Psoas muscle (tissue), 8 donors: ENCODE results near the gene VPS35L. TPM values are rescaled to one million over a fixed set of nuclear protein-coding genes. Genes with fewer than 3 reads are reported as not detected.

Experiments
- ATAC-seq, 4 donors: fragments of 200-7000 bp; cut with Tn5 transposase; one replicate each; pipeline ENCODE4 v1.9.1; 2020; ENCODE audit warnings: moderate library complexity in 3 of 4, mild to moderate bottlenecking in 2 of 4
- DNase-seq, 2 donors: peaks; one replicate each; pipeline ENCODE4 v3.0.0-alpha.2; 2020
- H3K27ac ChIP-seq: fragments of 200-600 bp; one replicate; pipeline ENCODE4 v1.8.0; 2022
- H3K27me3 ChIP-seq, 3 donors: fragments of 200-600 bp in 1 of 3; one replicate each; pipeline versions ENCODE4 v1.6.1 to v1.8.0; 2013 to 2022; ENCODE audit warnings: low read length in 2 of 3, mild to moderate bottlenecking in 2 of 3, moderate library complexity in 1 of 3; ENCODE audit not compliant: insufficient read depth in 3 of 3
- H3K36me3 ChIP-seq, 2 donors: fragments of 200-600 bp in 1 of 2; one replicate each; pipeline versions ENCODE4 v1.6.1 to v1.8.0; 2013 to 2022; ENCODE audit warnings: low read depth in 1 of 2, mild to moderate bottlenecking in 1 of 2, moderate library complexity in 1 of 2; ENCODE audit not compliant: insufficient read depth in 1 of 2
- H3K4me1 ChIP-seq: fragments of 200-600 bp; one replicate; pipeline ENCODE4 v1.8.0; 2022
- H3K4me3 ChIP-seq: fragments of 200-600 bp; one replicate; pipeline ENCODE4 v1.8.0; 2022; ENCODE audit warnings: mild to moderate bottlenecking
- H3K9me3 ChIP-seq: fragments of 200-600 bp; one replicate; pipeline ENCODE4 v1.8.0; 2022
- CTCF ChIP-seq: fragments of 200-600 bp; IDR thresholded peaks from one replicate; pipeline ENCODE4 v1.8.0; 2022; ENCODE audit warnings: antibody characterized with exemption
- WGBS, 3 donors: extraction: QIAGEN DNeasy Blood & Tissue Kit; methylation state at CpG; one replicate each; pipeline versions ENCODE4 v1.1.6 to v1.1.7; 2013; 5-methylcytosine and 5-hydroxymethylcytosine counted together
- intact Hi-C, 2 donors: fragments of 100-400 bp; cut with DNase I; formaldehyde crosslinking; loops; one replicate each; pipeline versions ENCODE4 v1.11.0 to v1.14.2; 2022
- polyA plus RNA-seq, 3 donors: library from polyadenylated mRNA; stranded (reverse); fragments of 200-250 nt; gene quantifications; one replicate each; pipeline ENCODE4 v1.2.3, GENCODE V29; 2013
- total RNA-seq, 4 donors: library from RNA; stranded (reverse); fragmentation: NEBNext Ultra II Directional in 2 of 4; extraction: Animal tissue kit (Norgen Biotek cat#: 25700) in 2 of 4; gene quantifications; one replicate each; pipeline versions ENCODE4 v1.2.1 to v1.2.4, GENCODE V29; 2021 to 2023
- donor health status: healthy with polysubstance abuse.
- donor health status: DM: no; HTN: no; CAD: no; lungs with moderate emphysema.
- donor health status: Bipolar disorder and iron deficiency.
- donor health status: healthy.
- donor health status: DM: yes; HTN: yes; CAD: no.
- donor health status: DM: no; HTN: no; CAD: no.
- donor health status: DM: no; HTN: no; CAD: no.
- donor health status: DM: yes; HTN: yes; CAD: no.

Gene VPS35L
- total and polyA plus RNA-seq, 7 donors, result 12.6 to 34.6 (median 27.8) TPM

GRCh38 chr16:19688396-19689024 lies 133.0 kb downstream of the VPS35L start:
- 86 to 90% (median 89%) methylated on average over 18 of the region's 18 CpGs for WGBS, 3 donors
- intact Hi-C loops, result no loop called here
- ATAC-seq (peak in 1 of 4 donors; percentile 57), DNase-seq (no peak)
- Histone ChIP-seq H3K4me3 (no peak overlapping the region), H3K4me1 (no peaks in the 10 kb centered on the region), H3K36me3 (peaks cover 9 to 77% of the 10 kb centered on the region in 2 donors), H3K9me3 (no peaks in the 10 kb centered on the region), H3K27ac (no peak overlapping the region), H3K27me3 (no peaks in the 10 kb centered on the region)
- no peak for TF ChIP-seq CTCF

- Histone ChIP-seq H3K27ac (no peak overlapping the region), H3K36me3 (peaks cover 6 to 74% of the 10 kb centered on the region in 2 donors), H3K9me3 (no peaks in the 10 kb centered on the region), H3K4me1 (no peaks in the 10 kb centered on the region), H3K4me3 (no peak overlapping the region), H3K27me3 (no peaks in the 10 kb centered on the region)
- no peak for TF ChIP-seq CTCF
- no peak for ATAC-seq
- intact Hi-C loops, result no loop called here
- no peak for DNase-seq
- 97 to 98% (median 97%) methylated on average over 5 of the region's 5 CpGs for WGBS, 3 donors
These were observed 133.8 kb downstream of the VPS35L start for GRCh38 chr16:19689342-19689741.

- Histone ChIP-seq H3K9me3 (no peaks in the 10 kb centered on the region), H3K27me3 (no peaks in the 10 kb centered on the region), H3K36me3 (peaks cover 5 to 67% of the 10 kb centered on the region in 2 donors), H3K4me1 (no peaks in the 10 kb centered on the region), H3K27ac (no peak overlapping the region), H3K4me3 (no peak overlapping the region)
- no peak for TF ChIP-seq CTCF
- ATAC-seq (peak in 1 of 4 donors; percentile 39), DNase-seq (no peak)
- intact Hi-C loops, result no loop called here
- WGBS, 3 donors, result 49 to 69% (median 57%) methylated on average over 4 of the region's 4 CpGs
These were observed 134.7 kb downstream of the VPS35L start for GRCh38 chr16:19690196-19690595.

- H3K9me3 ChIP-seq, result no peaks in the 10 kb centered on the region
- intact Hi-C loops, result no loop called here
- WGBS, 3 donors, result 61 to 67% (median 66%) methylated on average over 14 of the region's 14 CpGs
- H3K27ac ChIP-seq, result peak overlapping the region; percentile 16
- peaks cover 8% of the 10 kb centered on the region for H3K4me1 ChIP-seq
- no peaks in the 10 kb centered on the region for H3K27me3 ChIP-seq
- DNase-seq (peak in 1 of 2 donors; percentile 39), ATAC-seq (peak in 3 of 4 donors; percentile 20 to 35 (median 33))
- TF ChIP-seq CTCF, result no peak
- no peak overlapping the region for H3K4me3 ChIP-seq
- H3K36me3 ChIP-seq, result peaks cover 0 to 58% of the 10 kb centered on the region in 2 donors
These were observed 135.7 kb downstream of the VPS35L start for GRCh38 chr16:19691161-19691711.

GRCh38 chr16:19694989-19695388 lies 139.5 kb downstream of the VPS35L start:
- no peak for TF ChIP-seq CTCF
- Histone ChIP-seq H3K4me1 (peaks cover 35% of the 10 kb centered on the region), H3K36me3 (peaks cover 0 to 35% of the 10 kb centered on the region in 2 donors), H3K4me3 (no peak overlapping the region), H3K27ac (no peak overlapping the region), H3K9me3 (no peaks in the 10 kb centered on the region), H3K27me3 (no peaks in the 10 kb centered on the region)
- WGBS, 3 donors, result 91 to 96% (median 94%) methylated on average over 8 of the region's 8 CpGs
- ATAC-seq (no peak), DNase-seq (no peak)
- intact Hi-C loops, result no loop called here
